Caco-2 (cell line): ENCODE measurements around the gene ITGB1. TPM values are rescaled to one million over a fixed set of nuclear protein-coding genes. Genes with fewer than 3 reads are reported as not detected.

ENCODE experiments used
- Bru-seq: library from RNA; stranded (reverse); fragments of 400-500 nt; gene quantifications from one replicate; lab custom pipeline; 2021; lab: Mats Ljungman, UMichigan
- BruChase-seq, 2 experiments: library from RNA; stranded (reverse); fragments of 400-500 nt; gene quantifications; one replicate each; lab custom pipeline; 2021; lab: Mats Ljungman, UMichigan
- BruUV-seq: library from RNA; stranded (reverse); fragments of 400-500 nt; replicated peaks from 2 replicates; lab custom pipeline; 2021; lab: Mats Ljungman, UMichigan
- CTCF ChIA-PET: fragments of 300-600 bp; sonication (Branson Sonifier 250); formaldehyde crosslinking; loops from one replicate; lab custom pipeline; 2022; ENCODE audit warnings: antibody characterized with exemption; lab: Charles Lee
- POLR2A ChIA-PET: fragments of 300-600 bp; sonication (Branson Sonifier 250); formaldehyde crosslinking; loops from one replicate; lab custom pipeline; 2022; ENCODE audit warnings: antibody characterized with exemption; lab: Charles Lee
- DNase-seq, 2 experiments: peaks; one replicate each; pipeline versions ENCODE4 v3.0.0 to v3.0.0-alpha.2; 2020 to 2022
- H3K27me3 ChIP-seq: replicated peaks from 2 replicates; pipeline ENCODE4 v1.6.0; 2011; ENCODE audit warnings: low read length; ENCODE audit not compliant: control insufficient read depth, insufficient read depth
- H3K36me3 ChIP-seq: 2 replicates; pipeline ENCODE4 v1.5.1; 2011; ENCODE audit warnings: low read length; ENCODE audit not compliant: control insufficient read depth, insufficient read depth
- H3K4me1 ChIP-seq: fragments of 250-450 bp; sonication (Bioruptor Pico); 2 replicates; pipeline ENCODE4 v1.5.1; 2020; ENCODE audit warnings: mild to moderate bottlenecking
- H3K4me3 ChIP-seq: 2 replicates; pipeline ENCODE4 v1.5.1; 2011; ENCODE audit warnings: low read depth, mild to moderate bottlenecking, control low read depth, low read length
- H3K9me3 ChIP-seq: fragments of 250-450 bp; sonication (Bioruptor Pico); 2 replicates; pipeline ENCODE4 v1.5.1; 2020; ENCODE audit warnings: mild to moderate bottlenecking, moderate library complexity
- H3K27ac Mint-ChIP-seq: one replicate; pipeline ENCODE4 v1.8.0; 2022; ENCODE audit warnings: mixed read lengths; ENCODE audit not compliant: unreplicated experiment
- H3K27me3 Mint-ChIP-seq: one replicate; pipeline ENCODE4 v1.8.0; 2022; ENCODE audit warnings: mixed read lengths; ENCODE audit not compliant: insufficient read depth, unreplicated experiment
- H3K36me3 Mint-ChIP-seq: one replicate; pipeline ENCODE4 v1.8.0; 2022; ENCODE audit warnings: mild to moderate bottlenecking, mixed read lengths; ENCODE audit not compliant: insufficient read depth, unreplicated experiment
- H3K4me1 Mint-ChIP-seq: one replicate; pipeline ENCODE4 v1.8.0; 2022; ENCODE audit warnings: low read depth, mixed read lengths; ENCODE audit not compliant: unreplicated experiment
- H3K4me3 Mint-ChIP-seq: one replicate; pipeline ENCODE4 v1.8.0; 2022; ENCODE audit warnings: mild to moderate bottlenecking, moderate library complexity, mixed read lengths; ENCODE audit not compliant: unreplicated experiment
- H3K9me3 Mint-ChIP-seq: one replicate; pipeline ENCODE4 v1.8.0; 2022; ENCODE audit warnings: mixed read lengths; ENCODE audit not compliant: unreplicated experiment
- intact Hi-C: fragments of 100-400 bp; cut with micrococcal nuclease; formaldehyde crosslinking; loops from one replicate; pipeline ENCODE4 v1.10.0; 2022; ENCODE audit not compliant: unreplicated experiment
- long read RNA-seq: library from polyadenylated mRNA; stranded (forward); transcript quantifications from one replicate; pipeline ENCODE4 v2.0.0, GENCODE V29; 2022
- total RNA-seq: library from RNA; stranded (reverse); gene quantifications from 2 replicates; pipeline ENCODE4 v1.2.3, GENCODE V29; 2022
- TF ChIP-seq, protein P1 (sequence below), 2 experiments: fragments of 200-600 bp in 1 of 2; IDR thresholded peaks; 1 replicate in 1 of 2; 2 replicates in 1 of 2; pipeline versions ENCODE4 v1.5.1 to v1.8.0; 2011 to 2022; ENCODE audit warnings: antibody characterized with exemption in 1 of 2, control low read depth in 1 of 2, inconsistent platforms in 1 of 2, low read depth in 1 of 2, low read length in 1 of 2, mild to moderate bottlenecking in 1 of 2, moderate library complexity in 1 of 2; ENCODE audit not compliant: insufficient read depth in 1 of 2, severe bottlenecking in 1 of 2, unreplicated experiment in 1 of 2

ITGB1 gene
- total RNA-seq (404 and 474 TPM in 2 replicates), Bru-seq, nascent RNA (percentile 99 among the genes with signal in this experiment), BruChase-seq, experiment 1, labeled RNA remaining after a 2-hour chase (percentile 97 among the genes with signal in this experiment), BruChase-seq, experiment 2, labeled RNA remaining after a 6-hour chase (percentile 98 among the genes with signal in this experiment)
- long read RNA-seq, transcript ITGB1-201 (16 exons, 3,640 nt), result major isoform, 540 of 672 reads
- long read RNA-seq, transcript ITGB1-202 (16 exons, 3,784 nt), result minor isoform, 30 of 672 reads
- long read RNA-seq, partial matches to known transcripts, result 37 of 672 reads
- long read RNA-seq, other reads (novel, unspliced or antisense), result 65 of 672 reads

- peak; percentile 98 to 100 for DNase-seq
- intact Hi-C loops, result loop anchor here (1.0 to 10.0 kb wide), 7 partner anchors 10 to 611 kb away; partner anchors contain the start of gene EPC1
Observed at GRCh38 chr10:32958085-32959005, at the start of gene ITGB1. TSS of gene ITGB1 (minus strand) at chr10:32958230. CDS start at chr10:32935558, 22,672 bp downstream.

GRCh38 chr10:33006342-33006887 is 48.4 kb upstream of the ITGB1 start:
- H3K9me3 ChIP-seq, result no peaks in the 10 kb centered on the region
- ChIA-PET POLR2A (no interaction called here), CTCF (no interaction called here)
- no peak overlapping the region for H3K4me3 ChIP-seq
- H3K36me3 ChIP-seq, result no peaks in the 10 kb centered on the region
- Mint-ChIP-seq H3K4me1 (peaks cover 24% of the 10 kb centered on the region), H3K27ac (no peak overlapping the region), H3K27me3 (no peaks in the 10 kb centered on the region), H3K36me3 (peaks cover 12% of the 10 kb centered on the region), H3K4me3 (peak overlapping the region; percentile 82), H3K9me3 (no peaks in the 10 kb centered on the region)
- BruUV-seq, result no TSS peak
- no peak for DNase-seq
- peaks cover 25% of the 10 kb centered on the region for H3K4me1 ChIP-seq
- intact Hi-C loops, result loop anchor here (5.0 kb wide), 3 partner anchors 99 to 629 kb away; no protein-coding TSS in a partner anchor
- no peaks in the 10 kb centered on the region for H3K27me3 ChIP-seq
- TF ChIP-seq, protein P1, sequence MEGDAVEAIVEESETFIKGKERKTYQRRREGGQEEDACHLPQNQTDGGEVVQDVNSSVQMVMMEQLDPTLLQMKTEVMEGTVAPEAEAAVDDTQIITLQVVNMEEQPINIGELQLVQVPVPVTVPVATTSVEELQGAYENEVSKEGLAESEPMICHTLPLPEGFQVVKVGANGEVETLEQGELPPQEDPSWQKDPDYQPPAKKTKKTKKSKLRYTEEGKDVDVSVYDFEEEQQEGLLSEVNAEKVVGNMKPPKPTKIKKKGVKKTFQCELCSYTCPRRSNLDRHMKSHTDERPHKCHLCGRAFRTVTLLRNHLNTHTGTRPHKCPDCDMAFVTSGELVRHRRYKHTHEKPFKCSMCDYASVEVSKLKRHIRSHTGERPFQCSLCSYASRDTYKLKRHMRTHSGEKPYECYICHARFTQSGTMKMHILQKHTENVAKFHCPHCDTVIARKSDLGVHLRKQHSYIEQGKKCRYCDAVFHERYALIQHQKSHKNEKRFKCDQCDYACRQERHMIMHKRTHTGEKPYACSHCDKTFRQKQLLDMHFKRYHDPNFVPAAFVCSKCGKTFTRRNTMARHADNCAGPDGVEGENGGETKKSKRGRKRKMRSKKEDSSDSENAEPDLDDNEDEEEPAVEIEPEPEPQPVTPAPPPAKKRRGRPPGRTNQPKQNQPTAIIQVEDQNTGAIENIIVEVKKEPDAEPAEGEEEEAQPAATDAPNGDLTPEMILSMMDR (IDR thresholded peaks at IDR 0.05; ENCODE audit: insufficient read depth in 1 of 2, low read depth in 1 of 2, low read length in 1 of 2, severe bottlenecking in 1 of 2, unreplicated experiment in 1 of 2), result no peak

More at GRCh38 chr10:32958085-32959005, at the start of gene ITGB1:
- peaks cover 21% of the 10 kb centered on the region for H3K36me3 Mint-ChIP-seq
- H3K9me3 Mint-ChIP-seq, result no peaks in the 10 kb centered on the region
- Histone ChIP-seq H3K36me3 (no peaks in the 10 kb centered on the region), H3K27me3 (no peaks in the 10 kb centered on the region), H3K4me3 (peak within 1 kb of the TSS; percentile 91), H3K9me3 (no peaks in the 10 kb centered on the region), H3K4me1 (peaks cover 49% of the 10 kb centered on the region)
- TF ChIP-seq, protein P1 (IDR thresholded peaks at IDR 0.05; ENCODE audit: insufficient read depth in 1 of 2, low read depth in 1 of 2, low read length in 1 of 2, severe bottlenecking in 1 of 2, unreplicated experiment in 1 of 2), result no peak
- POLR2A ChIA-PET, result interaction anchor here (1.2 to 2.0 kb wide), 3 partner anchors 22 to 50 kb away, joined by 3 to 12 read pairs (median 11); no protein-coding TSS in a partner anchor
- CTCF ChIA-PET, result no interaction called here
- no TSS peak for BruUV-seq
- H3K4me3 Mint-ChIP-seq, result peak within 1 kb of the TSS; percentile 92
- no peaks in the 10 kb centered on the region for H3K27me3 Mint-ChIP-seq
- peak within 1 kb of the TSS; percentile 99 for H3K27ac Mint-ChIP-seq
- peaks cover 48% of the 10 kb centered on the region for H3K4me1 Mint-ChIP-seq
